Astrocyte (in vitro differentiated cells and primary cell): ENCODE measurements around the gene ST6GALNAC3.

ENCODE experiments used
- EZH2 ChIP-seq: IDR thresholded peaks from 2 replicates; pipeline ENCODE4 v1.6.1; 2012; ENCODE audit warnings: mild to moderate bottlenecking, low read length, inconsistent platforms; ENCODE audit not compliant: insufficient read depth
- TF ChIP-seq, protein P1 (sequence below): IDR thresholded peaks from 2 replicates; pipeline ENCODE4 v1.5.1; 2011; ENCODE audit warnings: low read depth, mild to moderate bottlenecking, inconsistent platforms, low read length, moderate library complexity; ENCODE audit not compliant: insufficient read depth

DNA sequence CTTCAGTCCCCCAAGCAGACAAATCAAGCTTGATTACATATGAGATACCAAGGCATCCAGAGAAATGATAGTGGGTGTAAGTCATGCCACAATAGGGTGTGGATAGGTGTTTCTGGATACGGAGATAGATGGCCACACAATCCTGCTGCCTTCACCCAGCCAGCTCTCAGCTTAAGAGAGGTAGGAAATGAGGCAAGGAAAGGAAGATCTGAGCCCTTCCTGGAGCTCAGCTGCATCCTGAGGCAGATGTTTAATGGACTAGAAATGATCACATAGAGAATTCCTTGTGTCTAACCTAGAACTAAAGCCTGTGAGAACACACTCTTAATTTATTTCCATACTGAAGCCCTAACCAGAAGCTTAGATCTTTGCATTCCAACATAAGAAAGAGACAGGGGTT is 210.3 kb downstream of the ST6GALNAC3 start:
- TF ChIP-seq, protein P1, sequence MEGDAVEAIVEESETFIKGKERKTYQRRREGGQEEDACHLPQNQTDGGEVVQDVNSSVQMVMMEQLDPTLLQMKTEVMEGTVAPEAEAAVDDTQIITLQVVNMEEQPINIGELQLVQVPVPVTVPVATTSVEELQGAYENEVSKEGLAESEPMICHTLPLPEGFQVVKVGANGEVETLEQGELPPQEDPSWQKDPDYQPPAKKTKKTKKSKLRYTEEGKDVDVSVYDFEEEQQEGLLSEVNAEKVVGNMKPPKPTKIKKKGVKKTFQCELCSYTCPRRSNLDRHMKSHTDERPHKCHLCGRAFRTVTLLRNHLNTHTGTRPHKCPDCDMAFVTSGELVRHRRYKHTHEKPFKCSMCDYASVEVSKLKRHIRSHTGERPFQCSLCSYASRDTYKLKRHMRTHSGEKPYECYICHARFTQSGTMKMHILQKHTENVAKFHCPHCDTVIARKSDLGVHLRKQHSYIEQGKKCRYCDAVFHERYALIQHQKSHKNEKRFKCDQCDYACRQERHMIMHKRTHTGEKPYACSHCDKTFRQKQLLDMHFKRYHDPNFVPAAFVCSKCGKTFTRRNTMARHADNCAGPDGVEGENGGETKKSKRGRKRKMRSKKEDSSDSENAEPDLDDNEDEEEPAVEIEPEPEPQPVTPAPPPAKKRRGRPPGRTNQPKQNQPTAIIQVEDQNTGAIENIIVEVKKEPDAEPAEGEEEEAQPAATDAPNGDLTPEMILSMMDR: no peak
- TF ChIP-seq EZH2: no peak
